Activated naive CD4-positive, alpha-beta T cell treated with anti-CD3 and anti-CD28 coated beads for 36 hours (primary cell): ENCODE data around the gene COX20. TPM values are rescaled to one million over a fixed set of nuclear protein-coding genes. Genes with fewer than 3 reads are reported as not detected.
"Not testable (repeated sequence)": the region's sequence is repeated elsewhere in the genome, so short reads cannot be mapped to it uniquely, and the experiment has no call there.

Experiments
- CTCF ChIA-PET: fragments of 350-600 bp; sonication (Branson Sonifier 250); formaldehyde crosslinking; loops from one replicate; lab custom pipeline; 2021; ENCODE audit warnings: antibody characterized with exemption; lab: Charles Lee
- DNase-seq: peaks from one replicate; pipeline ENCODE4 v3.0.0-alpha.2; 2020
- H3K27ac Mint-ChIP-seq: one replicate; pipeline ENCODE4 v1.8.0; 2021; ENCODE audit warnings: mild to moderate bottlenecking, mixed read lengths
- H3K27me3 Mint-ChIP-seq: one replicate; pipeline ENCODE4 v1.8.0; 2021; ENCODE audit warnings: low read depth, mixed read lengths
- H3K36me3 Mint-ChIP-seq: one replicate; pipeline ENCODE4 v1.8.0; 2021; ENCODE audit warnings: low read depth, mixed read lengths
- H3K4me1 Mint-ChIP-seq: one replicate; pipeline ENCODE4 v1.8.0; 2021; ENCODE audit warnings: low read depth, mixed read lengths
- H3K4me3 Mint-ChIP-seq: one replicate; pipeline ENCODE4 v1.8.0; 2021; ENCODE audit warnings: mild to moderate bottlenecking, moderate library complexity, mixed read lengths
- H3K9me3 Mint-ChIP-seq: one replicate; pipeline ENCODE4 v1.8.0; 2021; ENCODE audit warnings: mixed read lengths
- intact Hi-C: fragments of 100-400 bp; cut with micrococcal nuclease; formaldehyde crosslinking; loops from one replicate; pipeline ENCODE4 v1.15.1; 2023
- total RNA-seq, 2 experiments: library from RNA; stranded (reverse); gene quantifications; one replicate each; pipeline ENCODE4 v1.2.3, GENCODE V29; 2021

COX20 gene
- total RNA-seq, 2 experiments from 2014 or later, result 21.4 to 24.2 TPM

GRCh38 chr1:244830639-244831038, 4.8 kb upstream of the COX20 start:
- no peaks in the 10 kb centered on the region for H3K9me3 Mint-ChIP-seq
- H3K4me3 Mint-ChIP-seq, result no peak overlapping the region
- intact Hi-C loops, result loop anchor here (10.0 kb wide), 2 partner anchors 1124 to 1576 kb away; partner anchors contain the start of genes CEP170 and SDCCAG8
- peaks cover 10% of the 10 kb centered on the region for H3K4me1 Mint-ChIP-seq
- H3K27me3 Mint-ChIP-seq, result no peaks in the 10 kb centered on the region
- H3K27ac Mint-ChIP-seq, result no peak overlapping the region
- CTCF ChIA-PET, result interaction anchor here (0.9 to 2.2 kb wide), 3 partner anchors 30 to 212 kb away, joined by 3 to 5 read pairs (median 4); no protein-coding TSS in a partner anchor
- no peaks in the 10 kb centered on the region for H3K36me3 Mint-ChIP-seq
- DNase-seq, result no peak

- intact Hi-C loops, result loop anchor here (10.0 kb wide), 2 partner anchors 1122 to 1578 kb away; partner anchors contain the start of genes CEP170 and SDCCAG8
- not testable (repeated sequence) for H3K27me3 Mint-ChIP-seq, DNase-seq, H3K27ac Mint-ChIP-seq, H3K4me3 Mint-ChIP-seq, H3K36me3 Mint-ChIP-seq, H3K9me3 Mint-ChIP-seq
- CTCF ChIA-PET, result interaction anchor here (0.9 to 1.9 kb wide), 3 partner anchors 29 to 209 kb away, joined by 3 to 5 read pairs (median 4); no protein-coding TSS in a partner anchor
- H3K4me1 Mint-ChIP-seq, result peaks cover 22% of the 10 kb centered on the region
These were observed 2.2 kb upstream of the COX20 start for GRCh38 chr1:244833260-244833659.

GRCh38 chr1:244833734-244834542, 1.5 kb upstream of the COX20 start:
- peak; percentile 67 for DNase-seq
- H3K27ac Mint-ChIP-seq, result peak overlapping the region; percentile 99
- H3K4me3 Mint-ChIP-seq, result peak overlapping the region; percentile 94
- peaks cover 13% of the 10 kb centered on the region for H3K36me3 Mint-ChIP-seq
- CTCF ChIA-PET, result interaction anchor here (0.9 to 1.9 kb wide), 3 partner anchors 28 to 217 kb away, joined by 3 to 5 read pairs (median 5); no protein-coding TSS in a partner anchor
- no peaks in the 10 kb centered on the region for H3K27me3 Mint-ChIP-seq
- H3K4me1 Mint-ChIP-seq, result peaks cover 29% of the 10 kb centered on the region
- no peaks in the 10 kb centered on the region for H3K9me3 Mint-ChIP-seq
- intact Hi-C loops, result loop anchor here (1.0 to 10.0 kb wide), 5 partner anchors 33 to 1733 kb away; partner anchors contain the start of genes CEP170, CNST, SDCCAG8 and TFB2M

- intact Hi-C loops, result loop anchor here (1.0 to 10.0 kb wide), 13 partner anchors 9 to 1732 kb away; partner anchors contain the start of genes CEP170, CNST, HNRNPU and SDCCAG8
- CTCF ChIA-PET, result interaction anchor here (0.7 to 1.9 kb wide), 5 partner anchors 18 to 216 kb away, joined by 3 to 5 read pairs (median 3); no protein-coding TSS in a partner anchor
- H3K27me3 Mint-ChIP-seq, result no peaks in the 10 kb centered on the region
- no peaks in the 10 kb centered on the region for H3K9me3 Mint-ChIP-seq
- DNase-seq, result peak; percentile 93
- peak overlapping the region; percentile 99 for H3K27ac Mint-ChIP-seq
- peak overlapping the region; percentile 94 for H3K4me3 Mint-ChIP-seq
- H3K4me1 Mint-ChIP-seq, result peaks cover 35% of the 10 kb centered on the region
- H3K36me3 Mint-ChIP-seq, result peaks cover 16% of the 10 kb centered on the region
These were observed 749 bp upstream of the COX20 start for GRCh38 chr1:244834543-244835275.

- peak overlapping the region; percentile 94 for H3K4me3 Mint-ChIP-seq
- peak overlapping the region; percentile 97 for H3K27ac Mint-ChIP-seq
- peaks cover 24% of the 10 kb centered on the region for H3K36me3 Mint-ChIP-seq
- no peaks in the 10 kb centered on the region for H3K27me3 Mint-ChIP-seq
- DNase-seq, result no peak
- intact Hi-C loops, result loop anchor here (5.0 to 10.0 kb wide), 3 partner anchors 1119 to 1581 kb away; partner anchors contain the start of genes CEP170 and SDCCAG8
- no peaks in the 10 kb centered on the region for H3K9me3 Mint-ChIP-seq
- peaks cover 40% of the 10 kb centered on the region for H3K4me1 Mint-ChIP-seq
- CTCF ChIA-PET, result interaction anchor here (0.8 to 2.1 kb wide), 7 partner anchors 12 to 206 kb away, joined by 3 to 10 read pairs (median 4); partner anchors contain the start of gene HNRNPU
These were observed 670 bp downstream of the COX20 start for GRCh38 chr1:244836135-244836521.

DNA sequence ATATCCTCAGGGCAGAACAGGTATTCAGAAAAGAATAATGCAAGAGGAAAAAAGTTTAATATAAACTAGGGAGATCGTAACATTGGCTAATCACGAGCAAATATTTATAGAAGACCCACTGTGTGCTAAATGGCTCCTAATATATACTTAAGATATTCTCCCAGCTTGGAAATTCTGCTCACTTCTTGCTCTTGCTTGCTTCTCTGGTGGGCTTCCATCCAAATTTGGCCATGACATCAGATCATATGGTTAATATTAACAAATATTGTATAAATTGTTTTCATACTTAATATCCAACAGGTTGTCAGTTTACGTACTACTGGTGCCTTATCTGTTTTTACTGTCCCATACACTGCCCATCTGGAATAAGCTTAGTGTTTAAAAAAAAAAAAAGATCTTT, 1.1 kb downstream of the COX20 start:
- intact Hi-C loops, result loop anchor here (5.0 to 10.0 kb wide), 3 partner anchors 1118 to 1582 kb away; partner anchors contain the start of genes CEP170 and SDCCAG8
- peak overlapping the region; percentile 94 for H3K4me3 Mint-ChIP-seq
- H3K36me3 Mint-ChIP-seq, result peaks cover 26% of the 10 kb centered on the region
- no peaks in the 10 kb centered on the region for H3K27me3 Mint-ChIP-seq
- peak overlapping the region; percentile 97 for H3K27ac Mint-ChIP-seq
- H3K9me3 Mint-ChIP-seq, result no peaks in the 10 kb centered on the region
- CTCF ChIA-PET, result interaction anchor here (0.8 to 2.1 kb wide), 5 partner anchors 12 to 206 kb away, joined by 4 to 10 read pairs (median 4); no protein-coding TSS in a partner anchor
- peaks cover 41% of the 10 kb centered on the region for H3K4me1 Mint-ChIP-seq
- no peak for DNase-seq

DNA sequence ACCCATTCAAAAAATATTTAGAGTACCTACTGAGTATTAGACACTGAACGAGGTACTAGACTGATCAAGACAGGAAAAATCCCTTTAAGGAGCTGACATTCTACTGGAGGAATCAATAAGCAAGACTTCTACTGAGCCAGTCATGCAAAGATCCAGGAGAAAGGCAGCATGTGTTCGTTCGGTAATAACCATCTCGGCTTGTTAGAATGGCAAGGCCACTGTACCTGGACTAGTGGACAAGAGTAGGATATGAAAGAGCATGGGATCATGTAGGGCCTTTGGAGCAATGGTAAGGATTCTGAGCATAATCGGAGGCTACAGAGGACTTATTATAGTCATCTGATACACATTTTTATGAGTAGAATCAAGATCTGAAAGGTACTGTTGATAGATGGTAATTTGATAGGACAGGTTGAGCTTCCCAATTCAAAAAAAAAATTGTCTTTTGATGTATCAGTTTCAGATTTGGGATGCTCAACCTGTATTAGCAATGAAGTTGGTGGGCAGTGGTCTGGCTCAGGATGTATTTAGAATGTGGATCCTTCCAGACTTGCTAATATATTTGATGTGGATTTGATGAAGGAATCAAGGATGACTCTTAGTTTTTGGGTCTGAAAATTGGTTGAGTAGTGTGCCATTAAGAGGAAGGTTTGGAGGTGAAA, 2.3 kb downstream of the COX20 start:
- H3K27me3 Mint-ChIP-seq, result no peaks in the 10 kb centered on the region
- no peak for DNase-seq
- H3K4me3 Mint-ChIP-seq, result peak overlapping the region; percentile 17
- H3K27ac Mint-ChIP-seq, result peak overlapping the region; percentile 97
- CTCF ChIA-PET, result interaction anchor here (0.6 to 1.6 kb wide), 4 partner anchors 20 to 149 kb away, joined by 3 to 5 read pairs (median 4); partner anchors contain the start of gene HNRNPU
- peaks cover 47% of the 10 kb centered on the region for H3K4me1 Mint-ChIP-seq
- H3K9me3 Mint-ChIP-seq, result no peaks in the 10 kb centered on the region
- intact Hi-C loops, result loop anchor here (5.0 to 10.0 kb wide), 3 partner anchors 1117 to 1583 kb away; partner anchors contain the start of genes CEP170 and SDCCAG8
- H3K36me3 Mint-ChIP-seq, result peaks cover 29% of the 10 kb centered on the region

DNA sequence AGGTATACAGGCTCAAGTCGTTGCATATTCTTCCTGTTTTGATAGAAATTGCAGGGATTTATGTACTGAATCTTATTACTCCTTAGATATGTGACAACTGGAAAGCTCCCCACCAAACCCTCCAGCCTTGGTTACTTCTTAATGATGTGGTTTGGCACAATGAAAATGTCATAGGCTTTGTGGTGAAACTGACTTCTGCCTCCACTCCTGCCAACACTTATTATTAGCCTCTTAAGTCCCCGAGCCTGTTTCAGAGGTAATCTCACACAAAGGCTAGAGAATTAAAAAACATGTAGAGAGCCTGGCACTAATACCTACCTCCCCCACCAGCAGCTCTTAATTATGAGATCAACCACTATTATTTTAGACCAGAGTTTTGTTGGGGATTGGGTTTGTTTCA, 4.2 kb downstream of the COX20 start:
- Mint-ChIP-seq H3K4me3 (no peak overlapping the region), H3K4me1 (peaks cover 57% of the 10 kb centered on the region), H3K27me3 (no peaks in the 10 kb centered on the region), H3K36me3 (peaks cover 39% of the 10 kb centered on the region), H3K27ac (peak overlapping the region; percentile 46), H3K9me3 (no peaks in the 10 kb centered on the region)
- CTCF ChIA-PET, result interaction anchor here (0.6 to 1.6 kb wide), 3 partner anchors 20 to 203 kb away, joined by 3 to 5 read pairs (median 4); no protein-coding TSS in a partner anchor
- no peak for DNase-seq
- intact Hi-C loops, result loop anchor here (1.0 to 10.0 kb wide), 4 partner anchors 9 to 1585 kb away; partner anchors contain the start of genes CEP170 and SDCCAG8

DNA sequence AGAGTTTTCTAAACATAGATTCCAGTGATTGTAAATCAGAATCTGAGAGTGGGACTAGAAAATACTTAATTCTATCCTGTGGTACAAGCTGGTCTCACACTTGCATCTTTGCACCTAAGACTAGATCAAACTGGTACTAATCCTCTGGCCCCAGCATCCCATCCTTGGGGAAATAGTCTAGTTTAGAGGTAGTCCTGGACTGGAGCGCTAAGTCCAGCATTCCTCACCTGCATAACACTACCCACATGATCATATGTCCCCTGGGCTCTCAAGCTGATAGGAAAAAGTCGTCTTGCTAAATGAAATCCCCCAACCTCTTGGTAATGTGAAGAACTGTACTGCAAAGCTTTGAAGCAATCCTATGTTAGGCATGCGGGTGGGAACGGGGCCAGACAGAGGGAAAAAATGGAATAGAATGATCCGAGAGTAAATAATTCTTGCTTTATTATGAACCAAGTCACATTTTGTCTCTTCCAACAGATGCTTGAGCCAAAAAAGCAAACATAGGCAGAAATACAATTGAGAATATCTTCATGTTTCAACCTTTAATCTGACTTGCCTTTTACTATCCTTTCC, 4.8 kb downstream of the COX20 start:
- peak overlapping the region; percentile 68 for H3K27ac Mint-ChIP-seq
- CTCF ChIA-PET, result interaction anchor here (0.6 to 1.6 kb wide), 5 partner anchors 19 to 202 kb away, joined by 3 to 7 read pairs (median 4); no protein-coding TSS in a partner anchor
- H3K27me3 Mint-ChIP-seq, result no peaks in the 10 kb centered on the region
- no peak overlapping the region for H3K4me3 Mint-ChIP-seq
- intact Hi-C loops, result loop anchor here (1.0 kb wide), 1 partner anchor 8 kb away; no protein-coding TSS in a partner anchor
- DNase-seq, result no peak
- peaks cover 43% of the 10 kb centered on the region for H3K36me3 Mint-ChIP-seq
- no peaks in the 10 kb centered on the region for H3K9me3 Mint-ChIP-seq
- H3K4me1 Mint-ChIP-seq, result peaks cover 60% of the 10 kb centered on the region

DNA sequence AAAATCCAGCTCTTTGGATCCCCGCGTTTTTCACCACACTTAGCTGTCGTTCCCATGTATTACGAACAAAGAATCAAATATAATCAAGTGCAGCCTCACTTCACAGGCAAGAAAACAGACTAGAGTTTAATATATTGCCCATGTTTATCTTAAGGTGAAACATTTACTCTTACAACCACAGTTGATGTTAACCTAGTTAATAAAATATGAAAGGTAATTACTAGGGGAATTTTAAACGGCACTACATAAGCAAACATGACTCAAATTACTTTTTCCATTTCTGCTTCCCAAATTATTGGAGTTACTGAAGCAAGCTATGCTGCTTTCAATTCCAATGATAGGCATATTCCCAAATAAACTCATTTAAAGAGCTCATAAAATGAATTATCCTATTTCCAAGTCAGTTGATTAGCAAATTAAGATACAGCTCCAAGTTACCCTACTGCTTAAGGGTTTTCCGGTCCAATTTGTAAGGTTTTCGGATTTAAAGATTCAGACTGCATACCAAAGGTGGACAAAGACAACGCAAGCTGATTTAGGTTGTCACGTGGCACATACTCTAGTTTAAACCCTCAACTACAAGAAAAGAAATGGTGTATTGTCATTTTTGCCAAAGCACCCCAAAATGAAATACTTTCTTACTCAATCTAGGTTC, 5.9 kb downstream of the COX20 start:
- CTCF ChIA-PET, result interaction anchor here (1.3 kb wide), 1 partner anchor 201 kb away, joined by 7 read pairs; no protein-coding TSS in a partner anchor
- Mint-ChIP-seq H3K4me1 (peaks cover 67% of the 10 kb centered on the region), H3K36me3 (peaks cover 45% of the 10 kb centered on the region), H3K27me3 (no peaks in the 10 kb centered on the region), H3K9me3 (no peaks in the 10 kb centered on the region), H3K4me3 (no peak overlapping the region), H3K27ac (no peak overlapping the region)
- intact Hi-C loops, result no loop called here
- DNase-seq, result no peak
